ENCODE data around the gene RAD9B. TPM values are rescaled to one million over a fixed set of nuclear protein-coding genes. Genes with fewer than 3 reads are reported as not detected.

RAD9B gene
- total and polyA plus RNA-seq, 2 donors (not counting 1 experiment from before 2014, with no cell fraction given): 0.40 to 0.50 TPM

GRCh38 chr12:110505332-110505731 is 3.2 kb downstream of the RAD9B start:
- Histone ChIP-seq H2AFZ (ENCODE audit: low read length) (no peak overlapping the region), H3K4me3 (replicated peaks in 1 of 4; ENCODE audit: control extremely low read depth in 1 of 4, insufficient read depth in 1 of 4, low read depth in 3 of 4, low read length in 4 of 4) (no peak overlapping the region), H4K20me1 (ENCODE audit: control insufficient read depth, extremely low read depth, insufficient read depth, low read length) (no peaks in the 10 kb centered on the region), H3K9ac (ENCODE audit: insufficient read depth, low read length) (no peak overlapping the region), H3K27ac (ENCODE audit: insufficient read depth, low read length) (no peak overlapping the region), H3K4me1 (ENCODE audit: control insufficient read depth, extremely low read depth, insufficient read depth, low read length) (no peaks in the 10 kb centered on the region), H3K27me3 (ENCODE audit: control insufficient read depth, insufficient read depth, low read length) (no peaks in the 10 kb centered on the region), H3K36me3 (ENCODE audit: control insufficient read depth, insufficient read depth, low read length) (no peaks in the 10 kb centered on the region), H3K79me2 (ENCODE audit: control insufficient read depth, insufficient read depth, low read length) (peaks cover 11% of the 10 kb centered on the region), H3K4me2 (ENCODE audit: extremely low read depth, insufficient read depth, low read length) (no peak overlapping the region), H3K9me3 (ENCODE audit: control insufficient read depth, insufficient read depth, low read depth, low read length) (no peaks in the 10 kb centered on the region)
- TF ChIP-seq CTCF (conservative IDR thresholded peaks at IDR 0.05 in 1 of 2, IDR thresholded peaks at IDR 0.05 in 1 of 2; ENCODE audit: low read depth in 1 of 2, low read length in 2 of 2) (no peak), EZH2 (IDR thresholded peaks at IDR 0.05; ENCODE audit: low read length, missing control alignments) (no peak)
- DNase-seq (ENCODE audit: low read depth in 2 of 2): no peak

DNA sequence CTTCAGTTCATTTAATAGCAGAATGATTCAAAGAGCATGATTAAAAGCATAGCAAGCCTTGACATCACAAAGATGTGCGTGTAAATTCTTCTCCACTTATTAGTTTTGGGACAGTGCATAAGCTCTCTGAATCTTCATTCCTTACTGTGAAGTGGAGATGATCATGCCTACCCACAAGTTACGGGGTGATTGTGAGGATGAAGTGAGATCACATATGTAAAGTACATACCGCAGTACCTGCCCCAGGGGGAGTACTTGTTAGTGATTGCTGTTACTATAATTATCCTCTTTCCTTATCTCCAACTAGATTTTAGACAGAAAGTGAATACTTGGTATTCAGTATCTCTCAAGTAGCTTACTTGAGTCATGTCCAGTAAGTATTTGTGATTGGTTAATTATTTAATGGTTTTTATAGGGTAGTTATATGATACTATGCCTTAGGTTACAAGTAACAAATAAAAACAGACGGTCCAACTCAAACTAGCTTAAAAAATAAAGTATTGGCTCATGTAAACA is 6.0 kb downstream of the RAD9B start:
- H3K4me1 ChIP-seq (ENCODE audit: control insufficient read depth, extremely low read depth, insufficient read depth, low read length): no peaks in the 10 kb centered on the region
- no peaks in the 10 kb centered on the region for H3K9me3 ChIP-seq (ENCODE audit: control insufficient read depth, insufficient read depth, low read depth, low read length)
- H4K20me1 ChIP-seq (ENCODE audit: control insufficient read depth, extremely low read depth, insufficient read depth, low read length): no peaks in the 10 kb centered on the region
- no peaks in the 10 kb centered on the region for H3K27me3 ChIP-seq (ENCODE audit: control insufficient read depth, insufficient read depth, low read length)
- H3K79me2 ChIP-seq (ENCODE audit: control insufficient read depth, insufficient read depth, low read length): no peaks in the 10 kb centered on the region
- H2AFZ ChIP-seq (ENCODE audit: low read length): no peak overlapping the region
- DNase-seq (ENCODE audit: low read depth in 2 of 2): no peak
- H3K9ac ChIP-seq (ENCODE audit: insufficient read depth, low read length): no peak overlapping the region
- H3K4me2 ChIP-seq (ENCODE audit: extremely low read depth, insufficient read depth, low read length): no peak overlapping the region
- no peak overlapping the region for H3K27ac ChIP-seq (ENCODE audit: insufficient read depth, low read length)
- H3K4me3 ChIP-seq (replicated peaks in 1 of 4; ENCODE audit: control extremely low read depth in 1 of 4, insufficient read depth in 1 of 4, low read depth in 3 of 4, low read length in 4 of 4): no peak overlapping the region
- no peaks in the 10 kb centered on the region for H3K36me3 ChIP-seq (ENCODE audit: control insufficient read depth, insufficient read depth, low read length)
- TF ChIP-seq CTCF (conservative IDR thresholded peaks at IDR 0.05 in 1 of 2, IDR thresholded peaks at IDR 0.05 in 1 of 2; ENCODE audit: low read depth in 1 of 2, low read length in 2 of 2) (no peak), EZH2 (IDR thresholded peaks at IDR 0.05; ENCODE audit: low read length, missing control alignments) (no peak)

DNA sequence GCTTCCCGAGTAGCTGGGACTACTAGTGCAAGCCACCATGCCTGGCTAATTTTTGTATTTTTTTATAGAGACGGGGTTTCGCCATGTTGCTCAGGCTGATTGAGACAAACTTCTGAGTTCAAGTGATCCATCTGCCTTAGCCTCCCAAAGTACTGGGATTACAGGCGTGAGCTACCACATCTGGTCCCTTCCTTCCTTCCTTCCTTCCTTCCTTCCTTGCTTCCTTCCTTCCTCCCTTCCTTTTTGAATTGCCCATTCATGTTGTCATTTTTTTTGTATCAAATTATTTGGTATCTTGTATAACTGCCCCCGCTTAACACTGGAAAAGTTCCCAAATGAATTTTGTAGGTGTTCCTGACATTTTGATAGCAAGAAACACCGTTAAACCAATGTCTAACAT is 11.7 kb downstream of the RAD9B start:
- TF ChIP-seq EZH2 (IDR thresholded peaks at IDR 0.05; ENCODE audit: low read length, missing control alignments) (no peak), CTCF (conservative IDR thresholded peaks at IDR 0.05 in 1 of 2, IDR thresholded peaks at IDR 0.05 in 1 of 2; ENCODE audit: low read depth in 1 of 2, low read length in 2 of 2) (no peak)
- Histone ChIP-seq H3K4me1 (ENCODE audit: control insufficient read depth, extremely low read depth, insufficient read depth, low read length) (no peaks in the 10 kb centered on the region), H2AFZ (ENCODE audit: low read length) (no peak overlapping the region), H3K36me3 (ENCODE audit: control insufficient read depth, insufficient read depth, low read length) (no peaks in the 10 kb centered on the region), H4K20me1 (ENCODE audit: control insufficient read depth, extremely low read depth, insufficient read depth, low read length) (no peaks in the 10 kb centered on the region), H3K4me3 (replicated peaks in 1 of 4; ENCODE audit: control extremely low read depth in 1 of 4, insufficient read depth in 1 of 4, low read depth in 3 of 4, low read length in 4 of 4) (no peak overlapping the region), H3K4me2 (ENCODE audit: extremely low read depth, insufficient read depth, low read length) (no peak overlapping the region), H3K27ac (ENCODE audit: insufficient read depth, low read length) (no peak overlapping the region), H3K79me2 (ENCODE audit: control insufficient read depth, insufficient read depth, low read length) (no peaks in the 10 kb centered on the region), H3K9ac (ENCODE audit: insufficient read depth, low read length) (no peak overlapping the region), H3K27me3 (ENCODE audit: control insufficient read depth, insufficient read depth, low read length) (no peaks in the 10 kb centered on the region), H3K9me3 (ENCODE audit: control insufficient read depth, insufficient read depth, low read depth, low read length) (no peaks in the 10 kb centered on the region)
- DNase-seq (ENCODE audit: low read depth in 2 of 2): no peak
